GM10266 (cell line): ENCODE results near the gene BTBD16.

Source experiments
- DNase-seq: peaks from one replicate; pipeline ENCODE4 v3.0.0; 2012; ENCODE audit errors: extremely low spot score
- CTCF ChIP-seq: IDR thresholded peaks from 2 replicates; pipeline ENCODE4 v1.5.1; 2012; ENCODE audit warnings: mild to moderate bottlenecking, low read depth; ENCODE audit not compliant: control insufficient read depth, insufficient read depth; ENCODE audit errors: missing control alignments

BTBD16 gene

GRCh38 chr10:122264436-122264835, 6.7 kb upstream of the BTBD16 start:
- TF ChIP-seq CTCF, result no peak
- no peak for DNase-seq

DNA sequence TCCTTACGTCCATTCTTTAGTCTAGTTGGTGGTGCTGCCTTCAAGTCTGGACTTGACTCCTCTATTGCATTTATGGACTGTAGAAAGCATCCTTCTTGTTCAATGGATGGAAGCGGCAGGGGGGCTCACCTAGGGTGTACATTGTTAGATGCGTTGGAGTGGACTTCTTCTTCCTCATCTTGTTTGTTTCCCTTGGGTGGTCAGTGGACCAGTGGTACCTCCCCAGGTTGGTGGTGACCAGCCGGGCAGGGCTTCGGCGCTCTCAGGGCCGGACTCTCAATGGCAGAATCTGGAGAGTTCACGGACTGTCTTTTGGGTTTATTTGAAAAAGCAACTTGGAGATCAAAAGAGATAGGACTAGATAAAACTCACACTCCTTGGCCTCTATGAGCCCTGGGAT, 6.2 kb upstream of the BTBD16 start:
- no peak for TF ChIP-seq CTCF
- DNase-seq, result no peak

GRCh38 chr10:122265896-122266295, 5.2 kb upstream of the BTBD16 start:
- DNase-seq, result no peak
- TF ChIP-seq CTCF, result no peak

GRCh38 chr10:122267849-122268737, 3.0 kb upstream of the BTBD16 start:
- peak; percentile 75 for DNase-seq
- TF ChIP-seq CTCF, result peak; percentile 90

DNA sequence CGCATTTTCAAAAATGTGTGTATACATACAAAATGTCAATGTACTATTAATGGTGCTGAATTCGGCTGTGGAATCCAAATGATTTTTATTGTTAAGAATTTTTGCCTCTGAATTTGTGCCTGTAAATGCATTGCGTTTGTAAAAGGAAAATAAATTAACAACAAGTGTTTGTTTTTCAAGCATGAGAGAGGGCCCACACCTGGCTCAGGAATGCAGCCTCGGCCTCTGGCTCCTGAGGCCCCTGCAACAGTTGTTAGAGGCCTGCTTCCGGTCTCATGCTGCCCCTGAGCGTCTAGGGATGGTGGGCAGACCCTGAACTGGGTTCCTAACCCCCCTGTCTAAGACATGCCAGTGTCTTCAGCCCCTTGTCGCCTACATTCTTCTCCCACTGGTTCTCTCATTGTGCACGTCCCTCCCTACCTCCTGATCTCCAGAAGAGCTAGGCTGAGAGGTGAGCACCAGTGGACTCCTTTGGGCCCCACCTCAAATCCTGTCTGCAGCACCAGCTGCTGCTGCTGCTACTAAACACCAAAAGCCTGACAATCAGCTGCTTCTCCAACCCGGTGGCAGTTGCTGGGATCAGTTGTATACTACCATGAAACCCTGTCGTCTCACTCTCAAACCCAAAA, 1.9 kb upstream of the BTBD16 start:
- TF ChIP-seq CTCF, result no peak
- DNase-seq, result no peak

DNA sequence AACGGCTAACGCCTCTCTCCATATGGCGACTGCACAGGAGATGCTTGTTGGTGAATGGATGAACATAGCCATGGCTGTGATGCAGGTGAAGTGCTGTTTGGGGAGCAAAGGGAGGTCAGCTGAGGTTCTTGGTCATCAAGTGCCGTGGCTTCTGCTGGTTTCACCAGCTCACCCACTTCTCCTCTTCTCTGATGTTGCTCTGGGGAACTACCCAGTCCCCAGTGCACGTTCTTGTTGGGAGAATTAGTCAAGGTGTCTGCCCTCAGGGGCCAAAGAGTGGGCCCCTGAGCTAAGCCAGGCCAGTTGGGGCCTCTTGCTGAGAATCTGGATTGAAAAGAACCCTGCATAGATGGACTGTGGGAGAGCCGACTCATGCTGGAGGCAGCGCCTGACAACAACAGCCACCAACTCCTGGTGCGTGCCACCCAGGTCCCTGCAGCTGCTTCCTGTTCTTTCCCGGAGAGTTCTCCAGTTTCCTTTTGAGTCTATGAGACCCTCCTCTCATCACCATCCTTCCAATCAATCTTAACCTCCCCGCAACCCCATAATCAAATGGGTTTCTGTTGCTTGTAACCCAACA, 3.0 kb downstream of the BTBD16 start:
- no peak for DNase-seq
- TF ChIP-seq CTCF, result no peak

GRCh38 chr10:122276611-122277208, 5.6 kb downstream of the BTBD16 start:
- no peak for DNase-seq
- TF ChIP-seq CTCF, result no peak
